ENCODE results near the gene OPALIN.

Gene OPALIN

GRCh38 chr10:96339956-96340904 is 18.6 kb downstream of the OPALIN start:
- Histone ChIP-seq H3K4me1 (ENCODE audit: control insufficient read depth, insufficient read depth, low read depth, low read length) (no peaks in the 10 kb centered on the region), H3K36me3 (ENCODE audit: control insufficient read depth in 1 of 2, insufficient read depth in 2 of 2, low read depth in 1 of 2, low read length in 2 of 2) (no peaks in the 10 kb centered on the region), H2AFZ (ENCODE audit: low read depth, low read length) (no peak overlapping the region), H4K91ac (ENCODE audit: low read length) (no peak overlapping the region), H2BK15ac (ENCODE audit: low read depth, poor library complexity, severe bottlenecking) (no peak overlapping the region), H2BK12ac (ENCODE audit: low read length in 2 of 2) (no peak overlapping the region), H3K4me2 (ENCODE audit: low read length, poor library complexity, severe bottlenecking) (no peak overlapping the region), H3K9ac (ENCODE audit: low read length) (no peak overlapping the region), H4K8ac (ENCODE audit: low read length) (no peak overlapping the region), H3K27me3 (ENCODE audit: control insufficient read depth in 1 of 2, insufficient read depth in 1 of 2, low read length in 2 of 2) (peaks cover 19 to 31% of the 10 kb centered on the region in 2 experiments), H2BK5ac (ENCODE audit: low read depth, low read length, poor library complexity, severe bottlenecking) (no peak overlapping the region), H3K23ac (ENCODE audit: low read length in 2 of 2) (no peak overlapping the region), H2AK5ac (ENCODE audit: low read length, severe bottlenecking) (no peak overlapping the region), H3K18ac (ENCODE audit: low read depth in 1 of 2, low read length in 2 of 2) (no peak overlapping the region), H3K4me3 (ENCODE audit: insufficient read depth in 1 of 2, low read depth in 1 of 2, low read length in 2 of 2) (no peak overlapping the region), H3K4ac (ENCODE audit: low read depth in 1 of 2, low read length in 2 of 2) (no peak overlapping the region), H3K27ac (ENCODE audit: low read length, poor library complexity, severe bottlenecking) (no peak overlapping the region), H2BK120ac (ENCODE audit: low read depth, low read length) (no peak overlapping the region), H3K79me1 (replicated peaks; ENCODE audit: low read length, poor library complexity, severe bottlenecking) (no peaks in the 10 kb centered on the region), H3K9me3 (ENCODE audit: control insufficient read depth, low read length) (no peaks in the 10 kb centered on the region), H3K14ac (ENCODE audit: low read length in 2 of 2) (no peak overlapping the region)
- DNase-seq: peak; percentile 56
- 41% methylated on average over 5 of the region's 7 CpGs for WGBS

GRCh38 chr10:96339383-96339782 is 19.4 kb downstream of the OPALIN start:
- H2BK120ac ChIP-seq (ENCODE audit: low read depth, low read length): no peak overlapping the region
- no peak overlapping the region for H2BK5ac ChIP-seq (ENCODE audit: low read depth, low read length, poor library complexity, severe bottlenecking)
- no peak overlapping the region for H3K4me3 ChIP-seq (ENCODE audit: insufficient read depth in 1 of 2, low read depth in 1 of 2, low read length in 2 of 2)
- no peaks in the 10 kb centered on the region for H3K4me1 ChIP-seq (ENCODE audit: control insufficient read depth, insufficient read depth, low read depth, low read length)
- H3K14ac ChIP-seq (ENCODE audit: low read length in 2 of 2): no peak overlapping the region
- H3K27ac ChIP-seq (ENCODE audit: low read length, poor library complexity, severe bottlenecking): no peak overlapping the region
- 50% methylated on average over 1 of the region's 4 CpGs for WGBS
- H2AK5ac ChIP-seq (ENCODE audit: low read length, severe bottlenecking): no peak overlapping the region
- H3K79me1 ChIP-seq (replicated peaks; ENCODE audit: low read length, poor library complexity, severe bottlenecking): no peaks in the 10 kb centered on the region
- H3K18ac ChIP-seq (ENCODE audit: low read depth in 1 of 2, low read length in 2 of 2): no peak overlapping the region
- no peak for DNase-seq
- H3K9ac ChIP-seq (ENCODE audit: low read length): no peak overlapping the region
- no peak overlapping the region for H3K23ac ChIP-seq (ENCODE audit: low read length in 2 of 2)
- H3K4me2 ChIP-seq (ENCODE audit: low read length, poor library complexity, severe bottlenecking): no peak overlapping the region
- H2AFZ ChIP-seq (ENCODE audit: low read depth, low read length): no peak overlapping the region
- H4K91ac ChIP-seq (ENCODE audit: low read length): no peak overlapping the region
- H3K4ac ChIP-seq (ENCODE audit: low read depth in 1 of 2, low read length in 2 of 2): no peak overlapping the region
- H3K9me3 ChIP-seq (ENCODE audit: control insufficient read depth, low read length): no peaks in the 10 kb centered on the region
- no peak overlapping the region for H2BK15ac ChIP-seq (ENCODE audit: low read depth, poor library complexity, severe bottlenecking)
- H3K27me3 ChIP-seq (ENCODE audit: control insufficient read depth in 1 of 2, insufficient read depth in 1 of 2, low read length in 2 of 2): peaks cover 19 to 31% of the 10 kb centered on the region in 2 experiments
- H3K36me3 ChIP-seq (ENCODE audit: control insufficient read depth in 1 of 2, insufficient read depth in 2 of 2, low read depth in 1 of 2, low read length in 2 of 2): no peaks in the 10 kb centered on the region
- H4K8ac ChIP-seq (ENCODE audit: low read length): no peak overlapping the region
- H2BK12ac ChIP-seq (ENCODE audit: low read length in 2 of 2): no peak overlapping the region

- no peak overlapping the region for H2BK5ac ChIP-seq (ENCODE audit: low read depth, low read length, poor library complexity, severe bottlenecking)
- H3K4me2 ChIP-seq (ENCODE audit: low read length, poor library complexity, severe bottlenecking): no peak overlapping the region
- no peak overlapping the region for H2AK5ac ChIP-seq (ENCODE audit: low read length, severe bottlenecking)
- no peak for DNase-seq
- H3K14ac ChIP-seq (ENCODE audit: low read length in 2 of 2): no peak overlapping the region
- no peaks in the 10 kb centered on the region for H3K9me3 ChIP-seq (ENCODE audit: control insufficient read depth, low read length)
- H3K79me1 ChIP-seq (replicated peaks; ENCODE audit: low read length, poor library complexity, severe bottlenecking): no peaks in the 10 kb centered on the region
- H3K23ac ChIP-seq (ENCODE audit: low read length in 2 of 2): no peak overlapping the region
- no peak overlapping the region for H3K18ac ChIP-seq (ENCODE audit: low read depth in 1 of 2, low read length in 2 of 2)
- no peak overlapping the region for H4K91ac ChIP-seq (ENCODE audit: low read length)
- H3K4me3 ChIP-seq (ENCODE audit: insufficient read depth in 1 of 2, low read depth in 1 of 2, low read length in 2 of 2): no peak overlapping the region
- no peak overlapping the region for H4K8ac ChIP-seq (ENCODE audit: low read length)
- peaks cover 25 to 33% of the 10 kb centered on the region in 2 experiments for H3K27me3 ChIP-seq (ENCODE audit: control insufficient read depth in 1 of 2, insufficient read depth in 1 of 2, low read length in 2 of 2)
- 40% methylated on average over 4 of the region's 5 CpGs for WGBS
- no peaks in the 10 kb centered on the region for H3K4me1 ChIP-seq (ENCODE audit: control insufficient read depth, insufficient read depth, low read depth, low read length)
- no peak overlapping the region for H2BK120ac ChIP-seq (ENCODE audit: low read depth, low read length)
- H3K4ac ChIP-seq (ENCODE audit: low read depth in 1 of 2, low read length in 2 of 2): no peak overlapping the region
- no peak overlapping the region for H3K27ac ChIP-seq (ENCODE audit: low read length, poor library complexity, severe bottlenecking)
- H3K36me3 ChIP-seq (ENCODE audit: control insufficient read depth in 1 of 2, insufficient read depth in 2 of 2, low read depth in 1 of 2, low read length in 2 of 2): no peaks in the 10 kb centered on the region
- H2AFZ ChIP-seq (ENCODE audit: low read depth, low read length): no peak overlapping the region
- H2BK15ac ChIP-seq (ENCODE audit: low read depth, poor library complexity, severe bottlenecking): no peak overlapping the region
- no peak overlapping the region for H3K9ac ChIP-seq (ENCODE audit: low read length)
- no peak overlapping the region for H2BK12ac ChIP-seq (ENCODE audit: low read length in 2 of 2)
These were observed 20.4 kb downstream of the OPALIN start for GRCh38 chr10:96338279-96338925.

- Histone ChIP-seq H3K4me1 (ENCODE audit: control insufficient read depth, insufficient read depth, low read depth, low read length) (no peaks in the 10 kb centered on the region), H3K27me3 (ENCODE audit: control insufficient read depth in 1 of 2, insufficient read depth in 1 of 2, low read length in 2 of 2) (peaks cover 26 to 36% of the 10 kb centered on the region in 2 experiments), H4K91ac (ENCODE audit: low read length) (no peak overlapping the region), H2BK12ac (ENCODE audit: low read length in 2 of 2) (no peak overlapping the region), H3K23ac (ENCODE audit: low read length in 2 of 2) (no peak overlapping the region), H2BK120ac (ENCODE audit: low read depth, low read length) (no peak overlapping the region), H3K4ac (ENCODE audit: low read depth in 1 of 2, low read length in 2 of 2) (no peak overlapping the region), H3K14ac (ENCODE audit: low read length in 2 of 2) (no peak overlapping the region), H3K4me3 (ENCODE audit: insufficient read depth in 1 of 2, low read depth in 1 of 2, low read length in 2 of 2) (no peak overlapping the region), H2BK5ac (ENCODE audit: low read depth, low read length, poor library complexity, severe bottlenecking) (no peak overlapping the region), H2BK15ac (ENCODE audit: low read depth, poor library complexity, severe bottlenecking) (no peak overlapping the region), H3K27ac (ENCODE audit: low read length, poor library complexity, severe bottlenecking) (no peak overlapping the region), H2AFZ (ENCODE audit: low read depth, low read length) (no peak overlapping the region), H3K9ac (ENCODE audit: low read length) (no peak overlapping the region), H3K18ac (ENCODE audit: low read depth in 1 of 2, low read length in 2 of 2) (no peak overlapping the region), H3K4me2 (ENCODE audit: low read length, poor library complexity, severe bottlenecking) (no peak overlapping the region), H3K36me3 (ENCODE audit: control insufficient read depth in 1 of 2, insufficient read depth in 2 of 2, low read depth in 1 of 2, low read length in 2 of 2) (no peaks in the 10 kb centered on the region), H2AK5ac (ENCODE audit: low read length, severe bottlenecking) (no peak overlapping the region), H3K9me3 (ENCODE audit: control insufficient read depth, low read length) (no peaks in the 10 kb centered on the region), H3K79me1 (replicated peaks; ENCODE audit: low read length, poor library complexity, severe bottlenecking) (no peaks in the 10 kb centered on the region), H4K8ac (ENCODE audit: low read length) (no peak overlapping the region)
- WGBS: 78% methylated on average over 1 of the region's 2 CpGs
- DNase-seq: no peak
These were observed 21.7 kb downstream of the OPALIN start for GRCh38 chr10:96337106-96337505.

Measured in mesenchymal stem cell (in vitro differentiated cells and primary cell).